T-helper 22 cell (primary cell): Measurements from ENCODE around the gene CSF1.

Source experiments
- DNase-seq: peaks from one replicate; pipeline ENCODE4 v3.0.0-alpha.2; 2020; ENCODE audit warnings: low read depth

The CSF1 gene

GRCh38 chr1:109978761-109979488 is 68.3 kb downstream of the CSF1 start:
- no peak for DNase-seq

- DNase-seq: no peak
Measured at GRCh38 chr1:109979489-109980091, 68.9 kb downstream of the CSF1 start.
